Lower leg skin (tissue), 3 donors: ENCODE data around the gene CUL7.

Experiments used
- POLR2A ChIP-seq, 2 donors: fragments of 450-650 bp; IDR thresholded peaks; one replicate each; pipeline ENCODE4 v1.6.1; 2016 to 2017; ENCODE audit warnings: antibody characterized with exemption in 2 of 2, mild to moderate bottlenecking in 1 of 2, moderate library complexity in 1 of 2
- TF ChIP-seq, protein P1 (sequence below), 3 donors: fragments of 450-650 bp; IDR thresholded peaks; one replicate each; pipeline ENCODE4 v1.5.1; 2016; ENCODE audit warnings: antibody characterized with exemption in 3 of 3, mild to moderate bottlenecking in 3 of 3, moderate library complexity in 2 of 3

DNA sequence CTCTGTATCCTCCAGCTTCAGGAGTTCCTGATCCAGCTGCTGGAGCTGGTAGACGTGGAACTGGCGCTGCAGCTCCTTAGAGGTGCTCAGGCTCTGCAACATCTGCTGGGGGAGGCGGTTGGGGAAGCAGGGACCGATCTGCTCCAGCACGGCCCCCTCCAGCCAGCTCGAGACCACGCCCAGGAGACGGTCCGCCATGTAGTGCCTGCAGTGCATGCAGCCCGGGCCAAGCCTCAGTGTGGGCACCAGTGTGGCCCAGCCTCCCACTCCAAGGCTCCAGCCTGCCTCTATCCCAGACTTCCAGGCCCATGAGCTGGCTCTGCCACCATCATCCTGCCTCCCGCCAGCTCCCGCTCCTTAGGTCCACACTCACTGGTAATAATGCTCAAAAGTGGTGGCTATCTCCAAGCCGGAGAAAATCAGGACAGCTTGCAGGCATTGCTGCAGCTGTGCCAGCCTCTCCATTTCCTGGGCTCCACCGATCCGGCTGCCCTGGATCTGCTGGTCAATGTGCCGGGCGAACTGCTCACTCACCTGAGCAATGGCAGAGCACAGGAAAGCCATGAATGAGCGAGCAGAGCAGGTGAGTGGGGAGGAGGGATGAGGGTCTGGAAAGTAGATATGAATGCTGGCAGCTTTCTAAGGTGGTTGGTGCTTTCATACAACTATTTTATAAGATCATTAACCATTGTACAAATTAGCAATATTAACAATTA is 13.0 kb downstream of the CUL7 start:
- TF ChIP-seq, protein P1, sequence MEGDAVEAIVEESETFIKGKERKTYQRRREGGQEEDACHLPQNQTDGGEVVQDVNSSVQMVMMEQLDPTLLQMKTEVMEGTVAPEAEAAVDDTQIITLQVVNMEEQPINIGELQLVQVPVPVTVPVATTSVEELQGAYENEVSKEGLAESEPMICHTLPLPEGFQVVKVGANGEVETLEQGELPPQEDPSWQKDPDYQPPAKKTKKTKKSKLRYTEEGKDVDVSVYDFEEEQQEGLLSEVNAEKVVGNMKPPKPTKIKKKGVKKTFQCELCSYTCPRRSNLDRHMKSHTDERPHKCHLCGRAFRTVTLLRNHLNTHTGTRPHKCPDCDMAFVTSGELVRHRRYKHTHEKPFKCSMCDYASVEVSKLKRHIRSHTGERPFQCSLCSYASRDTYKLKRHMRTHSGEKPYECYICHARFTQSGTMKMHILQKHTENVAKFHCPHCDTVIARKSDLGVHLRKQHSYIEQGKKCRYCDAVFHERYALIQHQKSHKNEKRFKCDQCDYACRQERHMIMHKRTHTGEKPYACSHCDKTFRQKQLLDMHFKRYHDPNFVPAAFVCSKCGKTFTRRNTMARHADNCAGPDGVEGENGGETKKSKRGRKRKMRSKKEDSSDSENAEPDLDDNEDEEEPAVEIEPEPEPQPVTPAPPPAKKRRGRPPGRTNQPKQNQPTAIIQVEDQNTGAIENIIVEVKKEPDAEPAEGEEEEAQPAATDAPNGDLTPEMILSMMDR (IDR thresholded peaks at IDR 0.05): no peak
- TF ChIP-seq POLR2A (IDR thresholded peaks at IDR 0.05): no peak
